Measurements from ENCODE around the gene RRP12. TPM values are rescaled to one million over a fixed set of nuclear protein-coding genes. Genes with fewer than 3 reads are reported as not detected.
A peak's percentile ranks its signal among the peaks of the same experiment; 100 is the strongest.
"Not testable (repeated sequence)": the region's sequence is repeated elsewhere in the genome, so short reads cannot be mapped to it uniquely, and the experiment has no call there.

Gene RRP12
- total and polyA plus RNA-seq, 5 donors from 2014 or later = 5.1 to 82.0 (median 7.6) TPM

DNA sequence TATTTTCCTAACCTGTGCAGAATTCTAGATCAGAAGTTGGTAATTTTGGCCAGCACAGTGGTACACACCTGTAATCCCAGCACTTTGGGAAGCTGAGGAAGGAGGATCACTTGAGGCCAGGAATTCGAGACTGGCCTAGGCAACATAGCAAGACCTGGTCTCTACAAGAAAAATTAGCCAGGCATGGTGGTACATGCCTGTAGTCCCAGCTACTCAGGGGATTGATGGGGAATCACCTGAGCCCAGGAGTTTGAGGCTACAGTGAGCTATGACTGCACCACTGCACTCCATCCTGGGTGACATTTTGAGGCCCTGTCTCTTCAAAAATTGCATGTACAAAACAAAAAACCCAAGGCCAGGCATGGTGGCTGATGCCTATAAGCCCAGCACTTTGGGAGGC, 33.4 kb upstream of the RRP12 start:
- no peaks in the 10 kb centered on the region for H3K4me1 ChIP-seq (ENCODE audit: control insufficient read depth, insufficient read depth, low read length, poor library complexity, severe bottlenecking)
- no peak overlapping the region for H3K4me3 ChIP-seq (ENCODE audit: low read depth, low read length)
- peaks cover 30% of the 10 kb centered on the region for H3K36me3 Mint-ChIP-seq
- H3K4me3 Mint-ChIP-seq = no peak overlapping the region
- DNase-seq (no peak), ATAC-seq (ENCODE audit: low read depth in 2 of 2) (no peak)
- H3K4me1 Mint-ChIP-seq = peaks cover 0 to 7% (median 2%) of the 10 kb centered on the region in 4 donors
- no peaks in the 10 kb centered on the region for H3K9me3 ChIP-seq (ENCODE audit: control insufficient read depth in 2 of 2, low read length in 2 of 2)
- H3K9me3 Mint-ChIP-seq = no peaks in the 10 kb centered on the region
- H3K36me3 ChIP-seq (ENCODE audit: control insufficient read depth, insufficient read depth, low read length) = peaks cover 76% of the 10 kb centered on the region
- H3K27me3 ChIP-seq (ENCODE audit: control insufficient read depth, insufficient read depth, low read length) = no peaks in the 10 kb centered on the region
- no peaks in the 10 kb centered on the region for H3K27me3 Mint-ChIP-seq
- H3K27ac ChIP-seq (ENCODE audit: insufficient read depth, low read length, poor library complexity, severe bottlenecking) = no peak overlapping the region
- H3K27ac Mint-ChIP-seq = no peak overlapping the region

GRCh38 chr10:97434055-97434454, 32.9 kb upstream of the RRP12 start:
- Histone ChIP-seq H3K4me1 (ENCODE audit: control insufficient read depth, insufficient read depth, low read length, poor library complexity, severe bottlenecking) (no peaks in the 10 kb centered on the region), H3K27ac (ENCODE audit: insufficient read depth, low read length, poor library complexity, severe bottlenecking) (no peak overlapping the region), H3K9me3 (ENCODE audit: control insufficient read depth in 2 of 2, low read length in 2 of 2) (no peaks in the 10 kb centered on the region), H3K27me3 (ENCODE audit: control insufficient read depth, insufficient read depth, low read length) (no peaks in the 10 kb centered on the region), H3K36me3 (ENCODE audit: control insufficient read depth, insufficient read depth, low read length) (peaks cover 75% of the 10 kb centered on the region), H3K4me3 (ENCODE audit: low read depth, low read length) (no peak overlapping the region)
- Mint-ChIP-seq H3K36me3 (peaks cover 27% of the 10 kb centered on the region), H3K27me3 (no peaks in the 10 kb centered on the region), H3K27ac (no peak overlapping the region), H3K4me3 (no peak overlapping the region), H3K9me3 (no peaks in the 10 kb centered on the region), H3K4me1 (peaks cover 0 to 9% (median 2%) of the 10 kb centered on the region in 4 donors)
- DNase-seq (no peak), ATAC-seq (ENCODE audit: low read depth in 2 of 2) (no peak)

DNA sequence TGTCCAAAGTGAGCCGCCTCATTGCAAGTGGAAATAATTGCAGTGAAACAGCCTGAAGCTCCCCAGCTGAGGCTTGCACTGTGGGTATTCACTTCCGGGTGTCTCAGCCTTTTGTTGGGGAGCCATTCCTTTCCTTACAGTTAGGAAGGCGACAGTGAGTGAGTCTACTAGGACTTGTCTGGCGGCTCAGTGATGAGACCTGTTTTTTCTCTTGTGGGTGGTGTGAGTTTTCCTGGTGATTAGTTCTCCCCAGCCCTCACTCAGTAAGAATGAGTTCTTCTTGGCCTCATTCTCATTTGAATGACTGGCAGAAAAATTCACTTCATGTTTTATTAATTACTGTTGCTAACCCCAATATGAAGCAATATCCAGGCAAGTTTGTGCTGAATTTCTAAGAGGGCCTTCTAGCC, 27.4 kb upstream of the RRP12 start:
- H3K9me3 ChIP-seq (ENCODE audit: control insufficient read depth in 2 of 2, low read length in 2 of 2) = no peaks in the 10 kb centered on the region
- Mint-ChIP-seq H3K36me3 (peaks cover 19% of the 10 kb centered on the region), H3K4me1 (peaks cover 6 to 51% (median 19%) of the 10 kb centered on the region in 4 donors), H3K27ac (peak overlapping the region; percentile 45 to 93 (median 91)), H3K27me3 (peaks cover 5% of the 10 kb centered on the region), H3K4me3 (peak overlapping the region; percentile 79 to 93 (median 90)), H3K9me3 (no peaks in the 10 kb centered on the region)
- peaks cover 31% of the 10 kb centered on the region for H3K36me3 ChIP-seq (ENCODE audit: control insufficient read depth, insufficient read depth, low read length)
- peak in 1 of 3 donors; percentile 19 for DNase-seq
- H3K27me3 ChIP-seq (ENCODE audit: control insufficient read depth, insufficient read depth, low read length) = no peaks in the 10 kb centered on the region
- peak overlapping the region; percentile 92 for H3K4me3 ChIP-seq (ENCODE audit: low read depth, low read length)
- peak overlapping the region; percentile 90 for H3K27ac ChIP-seq (ENCODE audit: insufficient read depth, low read length, poor library complexity, severe bottlenecking)
- peaks cover 30% of the 10 kb centered on the region for H3K4me1 ChIP-seq (ENCODE audit: control insufficient read depth, insufficient read depth, low read length, poor library complexity, severe bottlenecking)
- no peak for ATAC-seq (ENCODE audit: low read depth in 2 of 2)

- Histone ChIP-seq H3K4me3 (ENCODE audit: low read depth, low read length) (peak overlapping the region; percentile 92), H3K27me3 (ENCODE audit: control insufficient read depth, insufficient read depth, low read length) (no peaks in the 10 kb centered on the region), H3K27ac (ENCODE audit: insufficient read depth, low read length, poor library complexity, severe bottlenecking) (peak overlapping the region; percentile 90), H3K36me3 (ENCODE audit: control insufficient read depth, insufficient read depth, low read length) (peaks cover 27% of the 10 kb centered on the region), H3K4me1 (ENCODE audit: control insufficient read depth, insufficient read depth, low read length, poor library complexity, severe bottlenecking) (peaks cover 37% of the 10 kb centered on the region), H3K9me3 (ENCODE audit: control insufficient read depth in 2 of 2, low read length in 2 of 2) (no peaks in the 10 kb centered on the region)
- peaks cover 19% of the 10 kb centered on the region for H3K36me3 Mint-ChIP-seq
- peaks cover 6 to 60% (median 25%) of the 10 kb centered on the region in 4 donors for H3K4me1 Mint-ChIP-seq
- peak overlapping the region in 2 of 3 donors; percentile 93 to 97 for H3K27ac Mint-ChIP-seq
- H3K27me3 Mint-ChIP-seq = peaks cover 5% of the 10 kb centered on the region
- no peak for ATAC-seq (ENCODE audit: low read depth in 2 of 2)
- peak overlapping the region; percentile 93 to 95 (median 94) for H3K4me3 Mint-ChIP-seq
- no peaks in the 10 kb centered on the region for H3K9me3 Mint-ChIP-seq
- DNase-seq = no peak
Observed at GRCh38 chr10:97427571-97428179, 26.5 kb upstream of the RRP12 start.

GRCh38 chr10:97426776-97427570, 25.8 kb upstream of the RRP12 start:
- no peaks in the 10 kb centered on the region for H3K9me3 Mint-ChIP-seq
- peaks cover 37% of the 10 kb centered on the region for H3K4me1 ChIP-seq (ENCODE audit: control insufficient read depth, insufficient read depth, low read length, poor library complexity, severe bottlenecking)
- H3K9me3 ChIP-seq (ENCODE audit: control insufficient read depth in 2 of 2, low read length in 2 of 2) = no peaks in the 10 kb centered on the region
- H3K4me1 Mint-ChIP-seq = peaks cover 6 to 60% (median 26%) of the 10 kb centered on the region in 4 donors
- H3K4me3 ChIP-seq (ENCODE audit: low read depth, low read length) = peak overlapping the region; percentile 92
- no peaks in the 10 kb centered on the region for H3K27me3 ChIP-seq (ENCODE audit: control insufficient read depth, insufficient read depth, low read length)
- peaks cover 16% of the 10 kb centered on the region for H3K36me3 Mint-ChIP-seq
- DNase-seq = no peak
- peaks cover 24% of the 10 kb centered on the region for H3K36me3 ChIP-seq (ENCODE audit: control insufficient read depth, insufficient read depth, low read length)
- no peak for ATAC-seq (ENCODE audit: low read depth in 2 of 2)
- peak overlapping the region; percentile 43 to 97 (median 93) for H3K27ac Mint-ChIP-seq
- peak overlapping the region; percentile 93 to 95 (median 94) for H3K4me3 Mint-ChIP-seq
- H3K27me3 Mint-ChIP-seq = peaks cover 5% of the 10 kb centered on the region
- peak overlapping the region; percentile 90 for H3K27ac ChIP-seq (ENCODE audit: insufficient read depth, low read length, poor library complexity, severe bottlenecking)

GRCh38 chr10:97425964-97426775, 25.0 kb upstream of the RRP12 start, which contains the start of gene PGAM1:
Gene PGAM1 (plus strand): TSS chr10:97426191. CDS start chr10:97426308, 117 bp downstream.
- DNase-seq (peak; percentile 92 to 98 (median 97)), ATAC-seq (ENCODE audit: low read depth in 2 of 2) (peak; percentile 78 to 79)
- H3K27ac Mint-ChIP-seq = peak within 1 kb of the TSS; percentile 82 to 97 (median 93)
- H3K36me3 Mint-ChIP-seq = peaks cover 10% of the 10 kb centered on the region
- Histone ChIP-seq H3K4me1 (ENCODE audit: control insufficient read depth, insufficient read depth, low read length, poor library complexity, severe bottlenecking) (peaks cover 37% of the 10 kb centered on the region), H3K27me3 (ENCODE audit: control insufficient read depth, insufficient read depth, low read length) (no peaks in the 10 kb centered on the region), H3K9me3 (ENCODE audit: control insufficient read depth in 2 of 2, low read length in 2 of 2) (no peaks in the 10 kb centered on the region), H3K27ac (ENCODE audit: insufficient read depth, low read length, poor library complexity, severe bottlenecking) (peak within 1 kb of the TSS; percentile 90), H3K4me3 (ENCODE audit: low read depth, low read length) (peak within 1 kb of the TSS; percentile 92), H3K36me3 (ENCODE audit: control insufficient read depth, insufficient read depth, low read length) (peaks cover 16% of the 10 kb centered on the region)
- H3K4me3 Mint-ChIP-seq = peak within 1 kb of the TSS; percentile 93 to 95 (median 94)
- peaks cover 5% of the 10 kb centered on the region for H3K27me3 Mint-ChIP-seq
- H3K9me3 Mint-ChIP-seq = no peaks in the 10 kb centered on the region
- peaks cover 6 to 62% (median 26%) of the 10 kb centered on the region in 4 donors for H3K4me1 Mint-ChIP-seq

GRCh38 chr10:97423757-97424098, 22.6 kb upstream of the RRP12 start:
- not testable (repeated sequence) for H3K9me3 Mint-ChIP-seq; ATAC-seq (ENCODE audit: low read depth in 2 of 2)
- H3K4me1 Mint-ChIP-seq = peaks cover 13 to 60% (median 31%) of the 10 kb centered on the region in 4 donors

More at GRCh38 chr10:97423757-97424098, 22.6 kb upstream of the RRP12 start:
- Mint-ChIP-seq H3K27ac (peak overlapping the region in 2 of 3 donors; percentile 26 to 57), H3K4me3 (peak overlapping the region in 2 of 4 donors; percentile 57 to 77)
- H3K27ac ChIP-seq (ENCODE audit: insufficient read depth, low read length, poor library complexity, severe bottlenecking); H3K27me3 ChIP-seq (ENCODE audit: control insufficient read depth, insufficient read depth, low read length); H3K4me3 ChIP-seq (ENCODE audit: low read depth, low read length); H3K27me3 Mint-ChIP-seq; H3K36me3 Mint-ChIP-seq; H3K36me3 ChIP-seq (ENCODE audit: control insufficient read depth, insufficient read depth, low read length); H3K9me3 ChIP-seq (ENCODE audit: control insufficient read depth in 2 of 2, low read length in 2 of 2); DNase-seq: not testable (repeated sequence)
- H3K4me1 ChIP-seq (ENCODE audit: control insufficient read depth, insufficient read depth, low read length, poor library complexity, severe bottlenecking) = peaks cover 41% of the 10 kb centered on the region

Measured in CD4-positive, CD25-positive, alpha-beta regulatory T cell (primary cell).